Measurements from ENCODE around the gene LSR. TPM values are rescaled to one million over a fixed set of nuclear protein-coding genes. Genes with fewer than 3 reads are reported as not detected.

Gene LSR
- total RNA-seq, 1 experiment from 2014 or later = 152 TPM

- TF ChIP-seq CTCF (conservative IDR thresholded peaks at IDR 0.05) = no peak
- Histone ChIP-seq H3K4me1 (ENCODE audit: insufficient read depth, low read length) (peaks cover 2% of the 10 kb centered on the region; the same call in 1 of the 2 replicates), H3K18ac (ENCODE audit: insufficient read length, low read depth, low read length) (no peak overlapping the region), H3T11ph (ENCODE audit: low read length) (no peak overlapping the region), H3K27ac (ENCODE audit: insufficient read length, low read depth, low read length) (no peak overlapping the region), H2BK12ac (ENCODE audit: insufficient read length, low read depth, low read length) (no peak overlapping the region), H3K27me3 (ENCODE audit: insufficient read depth, low read length) (no peaks in the 10 kb centered on the region), H3K23me2 (ENCODE audit: insufficient read length, low read depth, low read length, poor library complexity, severe bottlenecking) (no peaks in the 10 kb centered on the region), H4K91ac (ENCODE audit: insufficient read length, low read depth, low read length) (no peak overlapping the region), H3K23ac (ENCODE audit: insufficient read length, low read depth, low read length) (no peak overlapping the region), H2BK15ac (ENCODE audit: low read depth, low read length) (no peak overlapping the region), H4K8ac (replicated peaks; ENCODE audit: insufficient read length, low read depth, low read length) (no peak overlapping the region), H2BK20ac (ENCODE audit: low read depth, low read length, poor library complexity, severe bottlenecking) (no peak overlapping the region), H2AK5ac (ENCODE audit: insufficient read length, low read length) (no peak overlapping the region), H3K56ac (ENCODE audit: insufficient read length, low read depth, low read length) (no peak overlapping the region), H2BK120ac (ENCODE audit: low read depth, low read length, poor library complexity, severe bottlenecking) (peak overlapping the region; percentile 57), H4K5ac (ENCODE audit: insufficient read length, low read depth, low read length) (no peak overlapping the region), H3K14ac (ENCODE audit: insufficient read depth, low read length) (no peak overlapping the region), H2AFZ (ENCODE audit: low read length) (no peak overlapping the region), H3K4me2 (ENCODE audit: insufficient read depth, insufficient read length, low read length) (no peak overlapping the region), H2BK5ac (ENCODE audit: insufficient read length, low read length) (no peak overlapping the region), H3K9me3 (ENCODE audit: control insufficient read depth, low read depth, low read length) (no peaks in the 10 kb centered on the region), H3K79me1 (ENCODE audit: insufficient read depth, low read depth, low read length, poor library complexity, severe bottlenecking) (no peaks in the 10 kb centered on the region), H3K79me2 (ENCODE audit: insufficient read depth, low read length) (no peaks in the 10 kb centered on the region), H3K9ac (ENCODE audit: extremely low read depth, insufficient read length, low read length) (no peak overlapping the region), H3K4ac (ENCODE audit: low read depth, low read length) (no peak overlapping the region), H4K20me1 (ENCODE audit: control insufficient read depth, insufficient read depth, insufficient read length) (no peaks in the 10 kb centered on the region)
- no peaks in the 10 kb centered on the region; a peak in 2 of 5 replicates for H3K9me3 Mint-ChIP-seq
- no peaks in the 10 kb centered on the region; the same call in 1 of the 2 replicates for H3K27me3 Mint-ChIP-seq (ENCODE audit: low read depth)
- no peak overlapping the region for H3K4me3 Mint-ChIP-seq
- no peaks in the 10 kb centered on the region; a peak in 1 of 7 replicates for H3K36me3 Mint-ChIP-seq (ENCODE audit: insufficient read depth in 1 of 3, low read depth in 3 of 3)
- no peak for DNase-seq
- H3K4me1 Mint-ChIP-seq = peaks cover 17 to 25% of the 10 kb centered on the region in 2 experiments
- WGBS (ENCODE audit: extremely low coverage, insufficient read length, low lambda C conversion rate) = no CpG with 5 or more reads among the region's 4 CpGs
- H3K27ac Mint-ChIP-seq = peak overlapping the region in 1 of 3 experiments; percentile 55; a peak in 2 of 7 replicates
These were observed 39.2 kb upstream of the LSR start for GRCh38 chr19:35209646-35210045.
